GM19239 (cell line): ENCODE results near the gene TP63.
A peak's percentile ranks its signal among the peaks of the same experiment; 100 is the strongest.
"Not testable (repeated sequence)": the region's sequence is repeated elsewhere in the genome, so short reads cannot be mapped to it uniquely, and the experiment has no call there.

ENCODE experiments used
- DNase-seq: peaks from one replicate; pipeline ENCODE4 v3.0.0; 2011; ENCODE audit warnings: low spot score; ENCODE audit not compliant: insufficient read length
- FAIRE-seq: peaks from 2 replicates; lab custom pipeline; 2011; peaks lifted over from hg19 to GRCh38; lab: Jason Lieb, UNC

Gene TP63

GRCh38 chr3:189631373-189631408, at the start of gene TP63:
TP63 (plus strand) TSS chr3:189631389; CDS start chr3:189631516, 127 bp downstream.
- FAIRE-seq (no peak), DNase-seq (no peak)

GRCh38 chr3:189582179-189582578, 49.0 kb upstream of the TP63 start:
- DNase-seq = no peak
- FAIRE-seq = no peak

- DNase-seq = no peak
- FAIRE-seq = no peak
These were observed 46.5 kb upstream of the TP63 start for GRCh38 chr3:189584645-189585044.

GRCh38 chr3:189586941-189587663, 44.1 kb upstream of the TP63 start:
- peak; percentile 75 for FAIRE-seq
- no peak for DNase-seq

GRCh38 chr3:189587664-189588040, 43.5 kb upstream of the TP63 start:
- DNase-seq = no peak
- FAIRE-seq = no peak

- FAIRE-seq (no peak), DNase-seq (no peak)
These were observed 43.1 kb upstream of the TP63 start for GRCh38 chr3:189588070-189588469.

- FAIRE-seq = no peak
- DNase-seq = no peak
These were observed 42.6 kb upstream of the TP63 start for GRCh38 chr3:189588475-189589178.

GRCh38 chr3:189589179-189589569, 42.0 kb upstream of the TP63 start:
- peak; percentile 33 for FAIRE-seq
- DNase-seq = no peak

- no peak for DNase-seq
- FAIRE-seq = no peak
These were observed 41.0 kb upstream of the TP63 start for GRCh38 chr3:189590223-189590622.

GRCh38 chr3:189593581-189593980, 37.6 kb upstream of the TP63 start:
- FAIRE-seq = peak; percentile 11

GRCh38 chr3:189596078-189596979, 34.9 kb upstream of the TP63 start:
- not testable (repeated sequence) for DNase-seq, FAIRE-seq

More at GRCh38 chr3:189593581-189593980, 37.6 kb upstream of the TP63 start:
- no peak for DNase-seq

- DNase-seq (no peak), FAIRE-seq (no peak)
These were observed 33.3 kb upstream of the TP63 start for GRCh38 chr3:189597918-189598317.

- DNase-seq = no peak
- no peak for FAIRE-seq
These were observed 32.5 kb upstream of the TP63 start for GRCh38 chr3:189598530-189599225.

GRCh38 chr3:189602471-189602870, 28.7 kb upstream of the TP63 start:
- DNase-seq = no peak

GRCh38 chr3:189605717-189606116, 25.5 kb upstream of the TP63 start:
- FAIRE-seq (no peak), DNase-seq (no peak)

More at GRCh38 chr3:189602471-189602870, 28.7 kb upstream of the TP63 start:
- no peak for FAIRE-seq

- FAIRE-seq = no peak
These were observed 24.4 kb upstream of the TP63 start for GRCh38 chr3:189606774-189607173.

GRCh38 chr3:189612641-189613040, 18.5 kb upstream of the TP63 start:
- FAIRE-seq, DNase-seq: not testable (repeated sequence)

More at GRCh38 chr3:189606774-189607173, 24.4 kb upstream of the TP63 start:
- no peak for DNase-seq

- FAIRE-seq (no peak), DNase-seq (no peak)
These were observed 18.1 kb upstream of the TP63 start for GRCh38 chr3:189613122-189613521.

GRCh38 chr3:189621948-189622603, 9.1 kb upstream of the TP63 start:
- DNase-seq = no peak
- no peak for FAIRE-seq

- DNase-seq (no peak), FAIRE-seq (no peak)
These were observed 8.6 kb upstream of the TP63 start for GRCh38 chr3:189622629-189623028.
